ENCODE data around the gene CEP128.

The CEP128 gene

DNA sequence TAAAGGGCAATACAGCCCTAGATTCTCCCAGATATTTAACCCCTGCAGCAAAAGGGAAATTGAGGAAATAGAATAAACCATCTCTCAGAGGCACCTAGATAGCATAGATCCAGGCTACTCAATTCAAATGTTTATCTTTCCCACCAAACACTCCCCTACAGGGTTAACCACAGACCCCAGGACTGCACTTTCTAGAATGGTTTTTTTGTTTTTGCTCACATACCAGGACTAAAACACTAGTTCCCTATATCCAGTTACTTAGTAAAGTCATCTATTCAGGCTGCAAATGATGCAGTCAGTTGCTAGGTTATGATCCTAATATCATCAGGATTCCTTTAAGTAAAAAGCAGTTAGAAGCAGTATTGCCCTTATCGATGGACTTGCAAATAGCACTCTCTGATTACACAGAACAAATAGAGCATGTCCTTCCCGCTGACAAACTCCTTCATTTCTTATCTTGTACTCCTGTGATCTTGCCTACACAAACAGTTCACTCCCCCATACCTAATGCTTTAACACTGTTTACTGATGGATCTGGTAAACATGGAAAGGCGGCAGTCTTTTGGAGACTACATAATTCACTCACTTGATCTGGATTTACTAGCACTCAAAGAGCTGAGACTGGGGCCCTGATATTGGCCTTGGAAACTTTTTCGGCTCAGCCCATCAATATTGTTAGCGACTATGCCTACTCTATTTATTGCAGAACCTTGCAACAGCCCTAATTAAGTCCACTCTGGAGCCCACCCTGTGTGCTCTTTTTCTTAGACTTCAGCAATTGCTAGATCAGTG, 473.0 kb downstream of the CEP128 start:
- no peak for DNase-seq

DNA sequence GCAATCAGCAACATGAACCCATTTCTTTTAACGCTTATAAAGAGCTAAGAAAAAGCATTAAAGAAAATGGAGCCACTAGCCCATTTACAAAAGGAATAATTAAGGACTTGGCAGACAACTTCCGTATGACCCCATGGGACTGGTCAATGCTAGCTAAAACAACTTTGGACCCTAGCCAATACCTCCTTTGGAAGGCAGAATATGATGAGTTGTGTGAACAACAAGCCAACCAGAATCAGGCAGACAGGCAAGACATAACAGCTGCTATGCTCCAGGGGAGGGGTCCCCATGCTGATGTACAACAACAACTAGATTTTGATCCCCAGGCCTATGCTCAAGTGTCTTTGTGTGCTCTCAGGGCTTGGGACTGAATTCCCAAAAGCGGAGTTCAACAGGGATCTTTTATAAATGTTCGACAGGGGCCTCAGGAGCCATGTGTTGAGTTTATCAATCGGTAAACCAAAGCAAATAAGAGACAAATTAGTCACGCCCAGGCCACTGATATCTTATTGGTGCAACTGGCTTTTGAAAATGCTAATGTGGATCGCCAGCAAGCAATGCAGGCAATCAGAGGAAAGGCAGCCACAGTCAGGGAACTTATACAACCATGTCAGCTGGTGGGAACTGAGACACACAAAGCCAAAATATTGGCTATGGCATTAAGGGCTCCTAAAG, 475.9 kb downstream of the CEP128 start:
- DNase-seq = no peak

GRCh38 chr14:80464531-80465149, 476.9 kb downstream of the CEP128 start:
- DNase-seq = no peak

DNA sequence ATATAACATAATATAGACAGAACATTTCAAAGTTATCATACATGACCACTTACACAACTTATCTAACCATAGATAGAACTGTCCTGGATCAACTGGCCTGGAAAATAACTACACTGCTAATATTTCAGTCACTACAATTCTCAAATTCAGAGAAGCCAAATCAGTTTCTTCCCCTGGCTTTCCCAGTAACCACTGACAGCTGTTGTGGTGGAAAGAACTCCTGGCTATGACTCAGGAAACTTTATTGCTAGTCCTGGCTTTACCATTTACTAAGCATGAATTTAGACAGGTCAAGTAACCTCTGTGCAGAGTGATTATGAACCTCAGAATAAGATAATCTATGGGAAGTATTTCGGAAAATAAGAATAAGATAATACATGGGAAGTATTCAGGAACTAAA, 485.3 kb downstream of the CEP128 start:
- no peak for DNase-seq

GRCh38 chr14:80455031-80455430, 486.5 kb downstream of the CEP128 start:
- no peak for DNase-seq

GRCh38 chr14:80448267-80448666, 493.3 kb downstream of the CEP128 start:
- no peak for DNase-seq

DNA sequence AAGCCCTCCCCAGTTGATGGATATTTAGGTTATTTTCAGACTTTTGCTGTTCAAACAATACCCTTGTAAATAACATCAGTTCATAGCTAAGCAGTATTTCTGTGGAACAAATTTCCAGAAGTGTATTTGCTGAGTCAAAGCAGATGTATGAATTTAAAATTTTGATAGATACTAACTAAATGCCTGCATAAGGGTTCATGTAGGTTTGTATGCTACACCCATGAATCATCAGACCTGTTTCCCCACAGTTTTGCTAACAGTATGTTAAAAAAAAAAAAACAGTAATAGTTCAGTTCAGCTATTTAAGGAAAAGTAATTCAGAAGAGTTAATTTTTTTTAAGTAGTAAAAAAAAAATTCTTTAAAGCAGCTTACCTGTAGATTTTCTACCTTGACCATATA, 494.1 kb downstream of the CEP128 start:
- DNase-seq = no peak

Data from CD4-positive, alpha-beta T cell treated with Interferon alpha-2 for 1 hour (primary cell).